Stomach (tissue), 19 donors: Measurements from ENCODE around the gene ARHGAP15. TPM values are rescaled to one million over a fixed set of nuclear protein-coding genes. Genes with fewer than 3 reads are reported as not detected.

ENCODE experiments used
- DNase-seq, 2 donors: peaks; one replicate each; pipeline versions ENCODE4 v3.0.0 to v3.0.0-alpha.2; 2013 to 2019
- H3K27ac ChIP-seq, 5 donors: fragments of 200-600 bp in 4 of 5; sonication (generic) in 4 of 5; one replicate each; pipeline ENCODE4 v1.5.1; 2013 to 2019; ENCODE audit warnings: mild to moderate bottlenecking in 1 of 5, moderate library complexity in 1 of 5
- H3K27me3 ChIP-seq, 3 donors: fragments of 200-600 bp; sonication (generic); one replicate each; pipeline ENCODE4 v1.5.1; 2017 to 2019; ENCODE audit warnings: mixed run types in 1 of 3
- H3K36me3 ChIP-seq, 4 donors: fragments of 200-600 bp; sonication (generic); 1 replicate in 3 of 4; 2 replicates in 1 of 4; pipeline ENCODE4 v1.5.1; 2016 to 2019
- H3K4me1 ChIP-seq, 4 donors: fragments of 200-600 bp; sonication (generic); one replicate each; pipeline ENCODE4 v1.5.1; 2016 to 2019
- H3K4me3 ChIP-seq, 4 donors: fragments of 200-600 bp; sonication (generic) in 3 of 4; one replicate each; pipeline ENCODE4 v1.5.1; 2016 to 2019; ENCODE audit warnings: mild to moderate bottlenecking in 1 of 4
- H3K9me3 ChIP-seq, 4 donors: fragments of 200-600 bp; sonication (generic); one replicate each; pipeline ENCODE4 v1.5.1; 2016 to 2019
- EP300 ChIP-seq: sonication (generic); formaldehyde crosslinking; IDR thresholded peaks from one replicate; pipeline ENCODE4 v1.6.1; 2017; ENCODE audit warnings: antibody characterized with exemption
- POLR2A ChIP-seq, 4 donors: fragments of 450-650 bp; IDR thresholded peaks; one replicate each; pipeline ENCODE4 v1.6.1; 2016; ENCODE audit warnings: antibody characterized with exemption in 4 of 4, control low read depth in 2 of 4, mild to moderate bottlenecking in 1 of 4, moderate library complexity in 1 of 4
- POLR2AphosphoS5 ChIP-seq, 3 donors: sonication (generic); formaldehyde crosslinking; IDR thresholded peaks; one replicate each; pipeline ENCODE4 v1.6.1; 2016; ENCODE audit warnings: antibody characterized with exemption in 3 of 3
- WGBS, 5 donors: extraction: QIAGEN DNeasy Blood & Tissue Kit in 3 of 5; methylation state at CpG; one replicate each; pipeline versions ENCODE4 v1.1.5 to v1.1.7; 2013 to 2018; 5-methylcytosine and 5-hydroxymethylcytosine counted together
- intact Hi-C: fragments of 100-400 bp; cut with DNase I; formaldehyde crosslinking; loops from one replicate; pipeline ENCODE4 v1.15.1; 2023; ENCODE audit warnings: low total_unique reads
- long read RNA-seq, 10 donors: transcript quantifications; one replicate each; lab custom pipeline, GENCODE V29; 2026
- polyA plus RNA-seq, 3 donors: library from polyadenylated mRNA; stranded (reverse); fragments of 200-250 nt; gene quantifications; one replicate each; pipeline ENCODE4 v1.2.3, GENCODE V29; 2013
- total RNA-seq, 5 donors: library from RNA; depleted of rRNA; stranded (reverse); fragments of >200 nt; gene quantifications; one replicate each; pipeline versions ENCODE4 v1.1.0 to v1.2.3, GENCODE V29; 2014 to 2016
- TF ChIP-seq, protein P1 (sequence below), 7 experiments: fragments of 450-650 bp in 4 of 7; fragments of 200-600 bp in 3 of 7; sonication (generic) in 3 of 7; IDR thresholded peaks; one replicate each; pipeline ENCODE4 v1.5.1; 2016 to 2019; ENCODE audit warnings: antibody characterized with exemption in 7 of 7, control low read depth in 2 of 7, mild to moderate bottlenecking in 1 of 7
- donor health status: healthy with polysubstance abuse.
- donor health status: Bipolar disorder and iron deficiency.
- donor health status: healthy.

ARHGAP15 gene
- total RNA-seq = 10 to 100 TPM in 2 of 5 donors, 1 to 10 TPM in 2, not detected in 1; 5.8 to 66.3 (median 25.9) TPM
- polyA plus RNA-seq = 10 to 100 TPM in 1 of 3 donors, 1 to 10 TPM in 2; 1.8 to 11.9 (median 3.8) TPM
- long read RNA-seq, donor 1, partial matches to known transcripts = 9 of 9 reads
- long read RNA-seq, donor 1, other reads (novel, unspliced or antisense) = 0 of 9 reads
- long read RNA-seq, donor 2, partial matches to known transcripts = 7 of 10 reads
- long read RNA-seq, donor 2, other reads (novel, unspliced or antisense) = 0 of 10 reads
- long read RNA-seq, donor 3, partial matches to known transcripts = 0 of 1 reads
- long read RNA-seq, donor 3, other reads (novel, unspliced or antisense) = 0 of 1 reads
- long read RNA-seq, donor 4 = 0 reads
- long read RNA-seq, donor 5, partial matches to known transcripts = 6 of 9 reads
- long read RNA-seq, donor 5, other reads (novel, unspliced or antisense) = 0 of 9 reads
- long read RNA-seq, donor 6 = 0 reads
- long read RNA-seq, donor 7, partial matches to known transcripts = 5 of 6 reads
- long read RNA-seq, donor 7, other reads (novel, unspliced or antisense) = 0 of 6 reads
- long read RNA-seq, donor 8, partial matches to known transcripts = 5 of 9 reads
- long read RNA-seq, donor 8, other reads (novel, unspliced or antisense) = 0 of 9 reads
- long read RNA-seq, donor 9, partial matches to known transcripts = 6 of 7 reads
- long read RNA-seq, donor 9, other reads (novel, unspliced or antisense) = 0 of 7 reads
- long read RNA-seq, donor 10, partial matches to known transcripts = 0 of 1 reads
- long read RNA-seq, donor 10, other reads (novel, unspliced or antisense) = 0 of 1 reads

- intact Hi-C loops = no loop called here
- Histone ChIP-seq H3K36me3 (no peaks in the 10 kb centered on the region), H3K4me1 (no peaks in the 10 kb centered on the region), H3K27ac (peak within 1 kb of the TSS; percentile 28 to 84 (median 61)), H3K27me3 (no peaks in the 10 kb centered on the region), H3K9me3 (no peaks in the 10 kb centered on the region), H3K4me3 (peak within 1 kb of the TSS in 1 of 4 donors; percentile 7)
- WGBS, 5 donors = 63 to 81% (median 74%) methylated on average over 13 of the region's 13 CpGs
- peak; percentile 27 to 69 for DNase-seq
- no peak for TF ChIP-seq EP300
These were observed at the start of gene ARHGAP15 for GRCh38 chr2:143128681-143129580. Gene ARHGAP15 (plus strand): TSS chr2:143129419.

DNA sequence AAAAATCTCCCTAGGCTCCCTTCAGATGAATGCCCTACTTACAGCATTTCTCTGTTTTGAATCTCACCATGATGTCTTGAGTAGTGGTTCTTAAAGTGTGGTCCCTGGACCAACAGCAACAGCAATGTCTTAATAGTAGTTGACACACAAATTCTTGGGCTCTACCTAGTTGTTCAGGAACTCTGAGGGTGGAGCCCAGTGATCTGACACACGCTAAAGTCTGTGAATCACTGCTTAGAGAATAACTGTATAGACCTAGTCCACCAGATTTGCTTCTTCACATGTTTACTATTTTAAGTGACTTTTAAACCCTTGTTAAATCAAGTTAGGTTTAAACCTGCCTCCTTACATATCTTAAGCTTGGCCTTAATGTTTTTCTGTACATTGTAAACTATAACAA lies 47.6 kb upstream of the ARHGAP15 start:
- H3K9me3 ChIP-seq = peaks cover 0 to 8% (median 3%) of the 10 kb centered on the region in 4 donors
- no peaks in the 10 kb centered on the region for H3K27me3 ChIP-seq
- no peak overlapping the region for H3K27ac ChIP-seq
- H3K4me3 ChIP-seq = no peak overlapping the region
- no peak for TF ChIP-seq EP300
- no peak for TF ChIP-seq POLR2A (IDR thresholded peaks at IDR 0.05)
- TF ChIP-seq, protein P1, sequence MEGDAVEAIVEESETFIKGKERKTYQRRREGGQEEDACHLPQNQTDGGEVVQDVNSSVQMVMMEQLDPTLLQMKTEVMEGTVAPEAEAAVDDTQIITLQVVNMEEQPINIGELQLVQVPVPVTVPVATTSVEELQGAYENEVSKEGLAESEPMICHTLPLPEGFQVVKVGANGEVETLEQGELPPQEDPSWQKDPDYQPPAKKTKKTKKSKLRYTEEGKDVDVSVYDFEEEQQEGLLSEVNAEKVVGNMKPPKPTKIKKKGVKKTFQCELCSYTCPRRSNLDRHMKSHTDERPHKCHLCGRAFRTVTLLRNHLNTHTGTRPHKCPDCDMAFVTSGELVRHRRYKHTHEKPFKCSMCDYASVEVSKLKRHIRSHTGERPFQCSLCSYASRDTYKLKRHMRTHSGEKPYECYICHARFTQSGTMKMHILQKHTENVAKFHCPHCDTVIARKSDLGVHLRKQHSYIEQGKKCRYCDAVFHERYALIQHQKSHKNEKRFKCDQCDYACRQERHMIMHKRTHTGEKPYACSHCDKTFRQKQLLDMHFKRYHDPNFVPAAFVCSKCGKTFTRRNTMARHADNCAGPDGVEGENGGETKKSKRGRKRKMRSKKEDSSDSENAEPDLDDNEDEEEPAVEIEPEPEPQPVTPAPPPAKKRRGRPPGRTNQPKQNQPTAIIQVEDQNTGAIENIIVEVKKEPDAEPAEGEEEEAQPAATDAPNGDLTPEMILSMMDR (IDR thresholded peaks at IDR 0.05) = no peak
- TF ChIP-seq POLR2AphosphoS5 (IDR thresholded peaks at IDR 0.05) = no peak
- intact Hi-C loops = no loop called here
- no peak for DNase-seq
- no peaks in the 10 kb centered on the region for H3K36me3 ChIP-seq
- no peaks in the 10 kb centered on the region for H3K4me1 ChIP-seq
- 81 to 92% (median 86%) methylated on average over 1 of the region's 1 CpG for WGBS, 5 donors

- H3K9me3 ChIP-seq = peaks cover 0 to 8% (median 3%) of the 10 kb centered on the region in 4 donors
- TF ChIP-seq POLR2A (IDR thresholded peaks at IDR 0.05) = no peak
- no peak for TF ChIP-seq POLR2AphosphoS5 (IDR thresholded peaks at IDR 0.05)
- TF ChIP-seq, protein P1 (IDR thresholded peaks at IDR 0.05) = no peak
- no peak for TF ChIP-seq EP300
- no peaks in the 10 kb centered on the region for H3K27me3 ChIP-seq
- intact Hi-C loops = no loop called here
- no peaks in the 10 kb centered on the region for H3K4me1 ChIP-seq
- no peak overlapping the region for H3K4me3 ChIP-seq
- WGBS, 5 donors = 36 to 60% (median 51%) methylated on average over 2 of the region's 2 CpGs
- H3K36me3 ChIP-seq = no peaks in the 10 kb centered on the region
- no peak overlapping the region for H3K27ac ChIP-seq
- DNase-seq = no peak
These were observed 45.6 kb upstream of the ARHGAP15 start for GRCh38 chr2:143083636-143084035.

- H3K9me3 ChIP-seq = peaks cover 0 to 8% (median 3%) of the 10 kb centered on the region in 4 donors
- TF ChIP-seq POLR2A (IDR thresholded peaks at IDR 0.05) = no peak
- no peak for TF ChIP-seq POLR2AphosphoS5 (IDR thresholded peaks at IDR 0.05)
- TF ChIP-seq, protein P1 (IDR thresholded peaks at IDR 0.05) = no peak
- TF ChIP-seq EP300 = no peak
- WGBS, 5 donors = 77 to 95% (median 89%) methylated on average over 2 of the region's 2 CpGs
- H3K4me3 ChIP-seq = no peak overlapping the region
- no peaks in the 10 kb centered on the region for H3K36me3 ChIP-seq
- DNase-seq = no peak
- H3K4me1 ChIP-seq = no peaks in the 10 kb centered on the region
- no peaks in the 10 kb centered on the region for H3K27me3 ChIP-seq
- no peak overlapping the region for H3K27ac ChIP-seq
- intact Hi-C loops = no loop called here
These were observed 44.8 kb upstream of the ARHGAP15 start for GRCh38 chr2:143084462-143084861.
